Peyer's patch (tissue), 4 donors: ENCODE measurements around the gene CMTM7. TPM values are rescaled to one million over a fixed set of nuclear protein-coding genes. Genes with fewer than 3 reads are reported as not detected.

Source experiments
- DNase-seq, 3 donors: peaks; one replicate each; pipeline ENCODE4 v3.0.0-alpha.2; 2017 to 2019
- H3K27ac ChIP-seq, 4 donors: fragments of 200-600 bp; sonication (generic); one replicate each; pipeline ENCODE4 v1.5.1; 2016 to 2019
- H3K27me3 ChIP-seq, 2 donors: fragments of 200-600 bp; sonication (generic); one replicate each; pipeline ENCODE4 v1.5.1; 2019
- H3K36me3 ChIP-seq, 3 donors: fragments of 200-600 bp; sonication (generic); one replicate each; pipeline ENCODE4 v1.5.1; 2016 to 2019
- H3K4me1 ChIP-seq, 4 donors: fragments of 200-600 bp; sonication (generic); one replicate each; pipeline ENCODE4 v1.5.1; 2016 to 2019
- H3K4me3 ChIP-seq, 4 donors: fragments of 200-600 bp; sonication (generic); 1 replicate in 3 of 4; 2 replicates in 1 of 4; pipeline ENCODE4 v1.5.1; 2016 to 2019; ENCODE audit warnings: mild to moderate bottlenecking in 1 of 4
- H3K9me3 ChIP-seq, 4 donors: fragments of 200-600 bp; sonication (generic); one replicate each; pipeline ENCODE4 v1.5.1; 2016 to 2019; ENCODE audit warnings: mild to moderate bottlenecking in 1 of 4
- POLR2A ChIP-seq, 2 donors: fragments of 450-650 bp; IDR thresholded peaks; one replicate each; pipeline ENCODE4 v1.5.1; 2017; ENCODE audit warnings: antibody characterized with exemption in 2 of 2, mild to moderate bottlenecking in 2 of 2, moderate library complexity in 2 of 2
- total RNA-seq, 4 donors: library from RNA; depleted of rRNA; stranded (reverse); fragments of >200 nt; gene quantifications; one replicate each; pipeline ENCODE4 v1.1.0, GENCODE V29; 2016
- TF ChIP-seq, protein P1 (sequence below), 6 experiments: fragments of 450-650 bp in 4 of 6; fragments of 200-600 bp in 2 of 6; sonication (generic) in 1 of 6; IDR thresholded peaks; one replicate each; pipeline ENCODE4 v1.5.1; 2017 to 2019; ENCODE audit warnings: antibody characterized with exemption in 6 of 6, mild to moderate bottlenecking in 3 of 6, moderate library complexity in 1 of 6

Gene CMTM7
- total RNA-seq, 4 donors from 2014 or later = 5.7 to 41.3 (median 10.5) TPM

DNA sequence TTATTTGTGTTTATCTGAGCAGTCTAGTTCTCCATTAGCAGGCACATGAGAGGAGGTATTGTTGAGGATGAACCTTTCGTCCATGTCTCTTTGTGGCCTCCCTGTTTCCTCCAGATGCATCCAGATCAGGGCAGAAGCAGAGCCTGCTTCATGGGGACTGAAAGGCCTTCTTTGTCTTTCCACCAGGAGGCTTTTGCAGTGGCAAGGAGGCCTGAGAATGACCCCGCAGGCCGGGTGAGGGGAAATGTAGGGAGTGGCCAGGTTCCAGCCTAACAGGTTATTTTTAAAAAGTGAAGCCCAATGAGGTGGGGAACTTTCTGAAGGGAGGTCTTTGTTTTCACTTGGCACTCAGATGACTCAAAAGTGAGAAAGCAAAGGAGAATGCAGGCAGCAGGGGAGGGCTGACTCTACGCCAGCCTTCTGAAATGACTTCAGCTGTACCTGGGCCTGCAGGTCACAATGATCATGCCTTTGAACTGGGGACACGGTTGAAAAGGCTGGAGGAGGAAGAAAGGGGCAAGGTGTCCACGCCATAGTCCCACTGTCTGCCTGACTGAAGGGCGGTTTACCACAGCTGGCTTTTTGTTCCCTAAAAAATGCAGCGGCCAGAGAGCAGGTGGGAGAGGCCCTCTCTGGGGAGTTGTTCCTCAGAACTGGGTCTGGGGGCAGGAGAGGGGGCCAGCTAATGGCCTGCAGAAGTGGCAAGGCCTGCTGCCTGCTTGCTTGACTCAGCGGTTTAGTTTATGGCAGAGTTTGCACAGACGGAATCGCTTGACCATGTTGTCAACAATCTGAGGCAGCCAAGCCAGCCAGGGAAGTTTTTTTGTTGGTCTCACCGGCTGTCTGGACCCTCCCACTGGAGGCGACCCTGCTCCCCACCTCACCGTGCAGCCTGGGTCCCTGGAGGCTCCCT lies 28.7 kb downstream of the CMTM7 start:
- Histone ChIP-seq H3K4me1 (peaks cover 2 to 55% (median 26%) of the 10 kb centered on the region in 4 donors), H3K9me3 (no peaks in the 10 kb centered on the region), H3K36me3 (no peaks in the 10 kb centered on the region), H3K27me3 (no peaks in the 10 kb centered on the region), H3K27ac (peak overlapping the region; percentile 0 to 84 (median 60)), H3K4me3 (peak overlapping the region in 1 of 4 donors; percentile 16)
- TF ChIP-seq, protein P1, sequence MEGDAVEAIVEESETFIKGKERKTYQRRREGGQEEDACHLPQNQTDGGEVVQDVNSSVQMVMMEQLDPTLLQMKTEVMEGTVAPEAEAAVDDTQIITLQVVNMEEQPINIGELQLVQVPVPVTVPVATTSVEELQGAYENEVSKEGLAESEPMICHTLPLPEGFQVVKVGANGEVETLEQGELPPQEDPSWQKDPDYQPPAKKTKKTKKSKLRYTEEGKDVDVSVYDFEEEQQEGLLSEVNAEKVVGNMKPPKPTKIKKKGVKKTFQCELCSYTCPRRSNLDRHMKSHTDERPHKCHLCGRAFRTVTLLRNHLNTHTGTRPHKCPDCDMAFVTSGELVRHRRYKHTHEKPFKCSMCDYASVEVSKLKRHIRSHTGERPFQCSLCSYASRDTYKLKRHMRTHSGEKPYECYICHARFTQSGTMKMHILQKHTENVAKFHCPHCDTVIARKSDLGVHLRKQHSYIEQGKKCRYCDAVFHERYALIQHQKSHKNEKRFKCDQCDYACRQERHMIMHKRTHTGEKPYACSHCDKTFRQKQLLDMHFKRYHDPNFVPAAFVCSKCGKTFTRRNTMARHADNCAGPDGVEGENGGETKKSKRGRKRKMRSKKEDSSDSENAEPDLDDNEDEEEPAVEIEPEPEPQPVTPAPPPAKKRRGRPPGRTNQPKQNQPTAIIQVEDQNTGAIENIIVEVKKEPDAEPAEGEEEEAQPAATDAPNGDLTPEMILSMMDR (IDR thresholded peaks at IDR 0.05) = no peak
- TF ChIP-seq POLR2A (IDR thresholded peaks at IDR 0.05) = no peak
- DNase-seq = peak in 2 of 3 donors; percentile 74 to 81

DNA sequence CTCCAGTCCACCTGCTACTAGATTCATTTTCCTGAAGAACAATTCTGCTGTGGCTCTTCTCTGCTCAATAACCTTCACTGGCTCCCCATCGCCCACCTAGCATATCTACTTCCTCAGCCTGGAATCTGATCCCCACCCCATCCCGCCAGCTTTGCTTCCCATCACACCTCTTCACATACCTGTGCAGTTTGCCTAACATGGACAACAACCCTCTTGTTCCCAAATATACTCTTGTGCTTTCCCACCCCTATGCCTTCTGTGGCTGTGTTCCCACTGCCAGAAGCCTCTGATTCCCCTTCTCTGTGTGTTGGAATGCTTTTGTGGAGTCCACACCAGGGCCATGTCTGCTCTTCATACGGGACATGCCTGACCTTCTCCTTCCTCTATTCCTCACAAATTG lies 29.5 kb downstream of the CMTM7 start:
- H3K4me1 ChIP-seq = peaks cover 2 to 55% (median 26%) of the 10 kb centered on the region in 4 donors
- DNase-seq = peak in 1 of 3 donors; percentile 32
- H3K36me3 ChIP-seq = no peaks in the 10 kb centered on the region
- H3K27ac ChIP-seq = peak overlapping the region in 3 of 4 donors; percentile 46 to 84 (median 69)
- no peaks in the 10 kb centered on the region for H3K27me3 ChIP-seq
- TF ChIP-seq POLR2A (IDR thresholded peaks at IDR 0.05) = no peak
- TF ChIP-seq, protein P1 (IDR thresholded peaks at IDR 0.05) = no peak
- H3K9me3 ChIP-seq = no peaks in the 10 kb centered on the region
- no peak overlapping the region for H3K4me3 ChIP-seq

DNA sequence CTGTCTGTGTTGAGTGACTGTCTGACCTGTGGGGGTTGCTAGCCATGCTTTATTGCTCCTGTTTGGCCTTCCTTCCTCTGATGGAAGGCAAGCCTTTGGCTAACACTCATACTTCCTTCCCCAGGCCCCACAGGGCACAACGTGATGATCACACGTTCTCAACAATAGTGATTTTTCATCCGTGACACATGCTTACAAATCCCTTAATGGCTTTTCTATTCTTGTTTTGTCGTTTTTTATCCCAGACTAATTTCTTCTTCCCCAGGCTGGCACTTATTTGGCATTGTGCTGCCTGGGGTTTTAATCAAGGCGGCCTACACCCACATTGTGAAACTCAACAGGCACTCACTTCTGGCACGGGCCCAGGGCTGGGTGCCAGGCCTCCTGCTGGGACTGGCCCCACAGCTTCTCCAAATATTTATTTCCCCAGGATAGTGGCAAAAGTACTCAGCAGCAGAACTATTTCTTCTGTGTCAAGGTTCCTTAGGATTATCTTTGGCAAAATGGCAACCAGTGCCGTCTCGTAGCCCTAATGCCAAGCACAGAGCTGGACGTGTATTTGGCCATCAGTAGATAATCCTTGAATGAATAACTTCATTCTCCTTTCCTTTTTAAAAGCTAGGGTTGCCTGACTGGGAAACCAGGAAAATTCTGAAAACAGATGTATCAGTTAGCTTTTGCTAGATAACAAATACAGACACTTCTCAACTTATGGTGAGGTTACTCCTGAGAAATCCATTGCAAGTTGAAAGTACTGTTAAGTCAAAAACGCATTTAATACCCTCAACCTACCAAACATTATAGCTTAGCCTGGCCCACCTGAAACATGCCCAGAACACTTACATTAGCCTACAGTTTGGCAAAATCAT lies 30.6 kb downstream of the CMTM7 start:
- H3K4me1 ChIP-seq = peaks cover 2 to 55% (median 26%) of the 10 kb centered on the region in 4 donors
- H3K27ac ChIP-seq = peak overlapping the region; percentile 7 to 84 (median 58)

DNA sequence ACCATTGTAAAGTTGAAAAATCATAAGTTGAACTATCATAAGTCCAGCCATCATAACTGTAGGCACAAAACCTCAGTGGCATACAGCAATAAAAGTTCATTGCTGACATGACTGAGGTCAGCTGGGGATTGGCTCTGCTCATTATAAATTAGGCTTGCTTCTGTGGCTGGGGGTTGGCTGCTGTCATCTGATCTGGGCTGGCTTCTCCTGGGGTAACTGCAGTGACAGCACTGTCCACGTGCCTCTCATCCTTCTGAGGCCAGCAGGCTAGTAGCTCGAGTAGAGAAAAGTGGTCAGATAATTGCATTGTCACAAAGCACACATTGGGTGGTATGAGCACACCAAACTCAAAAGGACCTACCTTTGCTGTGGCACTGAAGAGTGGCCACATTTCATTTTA lies 31.3 kb downstream of the CMTM7 start:
- peaks cover 2 to 55% (median 27%) of the 10 kb centered on the region in 4 donors for H3K4me1 ChIP-seq
- H3K36me3 ChIP-seq = no peaks in the 10 kb centered on the region
- H3K9me3 ChIP-seq = no peaks in the 10 kb centered on the region
- TF ChIP-seq, protein P1 (IDR thresholded peaks at IDR 0.05) = no peak
- H3K4me3 ChIP-seq = no peak overlapping the region
- H3K27me3 ChIP-seq = no peaks in the 10 kb centered on the region
- peak overlapping the region in 3 of 4 donors; percentile 69 to 84 (median 73) for H3K27ac ChIP-seq
- no peak for DNase-seq

More for the DNA sequence above, 30.6 kb downstream of the CMTM7 start:
- TF ChIP-seq, protein P1 (IDR thresholded peaks at IDR 0.05) = no peak
- no peak for TF ChIP-seq POLR2A (IDR thresholded peaks at IDR 0.05)
- DNase-seq = peak in 2 of 3 donors; percentile 68 to 82
- no peaks in the 10 kb centered on the region for H3K9me3 ChIP-seq
- no peak overlapping the region for H3K4me3 ChIP-seq
- no peaks in the 10 kb centered on the region for H3K27me3 ChIP-seq
- H3K36me3 ChIP-seq = no peaks in the 10 kb centered on the region

DNA sequence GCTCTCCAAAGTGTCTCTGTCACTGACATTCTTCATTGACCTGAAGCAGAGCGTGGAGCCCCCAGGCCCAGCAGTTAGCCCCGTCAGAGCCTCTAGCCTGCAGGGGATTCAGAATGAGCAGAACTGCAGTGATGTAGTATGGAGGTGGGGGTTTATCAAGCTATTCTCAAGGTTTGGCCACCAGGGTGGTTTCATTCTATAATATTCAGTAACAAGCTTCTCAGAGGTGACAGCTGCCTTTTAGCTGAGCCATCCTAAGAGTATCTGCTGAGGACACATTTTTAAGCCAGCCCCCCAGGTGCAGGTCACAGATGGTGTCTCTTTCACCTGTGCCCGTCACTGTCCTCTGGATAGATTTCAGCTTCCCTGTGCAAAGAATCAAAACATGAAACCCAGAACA lies 31.9 kb downstream of the CMTM7 start:
- TF ChIP-seq, protein P1 (IDR thresholded peaks at IDR 0.05) = peak in 2 of 6 experiments; percentile 11 to 45
- no peak for TF ChIP-seq POLR2A (IDR thresholded peaks at IDR 0.05)
- no peak for DNase-seq
- H3K36me3 ChIP-seq = no peaks in the 10 kb centered on the region
- no peaks in the 10 kb centered on the region for H3K27me3 ChIP-seq
- peak overlapping the region; percentile 45 to 84 (median 71) for H3K27ac ChIP-seq
- peaks cover 2 to 55% (median 28%) of the 10 kb centered on the region in 4 donors for H3K4me1 ChIP-seq
- H3K4me3 ChIP-seq = no peak overlapping the region
- no peaks in the 10 kb centered on the region for H3K9me3 ChIP-seq
